HepG2 (cell line): Measurements from ENCODE around the gene TYR. TPM values are rescaled to one million over a fixed set of nuclear protein-coding genes. Genes with fewer than 3 reads are reported as not detected.

Source experiments
- ATAC-seq: fragments of 200-7000 bp; cut with Tn5 transposase; 3 replicates; pipeline ENCODE4 v1.9.1; 2020; ENCODE audit warnings: mild to moderate bottlenecking, moderate library complexity
- BruUV-seq: library from RNA; stranded (reverse); fragments of 400-500 nt; replicated peaks from 2 replicates; lab custom pipeline; 2021; lab: Mats Ljungman, UMichigan
- CTCF ChIA-PET: fragments of 300-600 bp; formaldehyde crosslinking; extraction: SDS; loops from one replicate; lab custom pipeline; 2021; ENCODE audit warnings: low total read pairs, inconsistent platforms, low intra/inter-chr PET ratio; lab: Yijun Ruan, JAX
- POLR2A ChIA-PET: fragments of 350-600 bp; sonication (Branson Sonifier 250); formaldehyde crosslinking; loops from one replicate; lab custom pipeline; 2020; ENCODE audit warnings: antibody characterized with exemption, inconsistent platforms; lab: Yijun Ruan, JAX
- DNase-seq: peaks from one replicate; pipeline ENCODE4 v3.0.0-alpha.2; 2015; ENCODE audit warnings: low spot score
- FAIRE-seq: peaks from 3 replicates; lab custom pipeline; 2011; peaks lifted over from hg19 to GRCh38; lab: Jason Lieb, UNC
- H2AFZ ChIP-seq: one replicate; pipeline ENCODE4 v1.6.1; 2011; ENCODE audit warnings: low read length, inconsistent platforms
- H3K27ac ChIP-seq: fragments of 300-600 bp; 3 replicates; pipeline ENCODE4 v1.8.0; 2011; ENCODE audit warnings: mixed run types, mild to moderate bottlenecking, mixed read lengths, low read length, inconsistent platforms; ENCODE audit not compliant: insufficient read depth; ENCODE audit errors: extremely low read length
- H3K27me3 ChIP-seq, 2 experiments: fragments of 200-600 bp in 1 of 2; 2 replicates in 1 of 2; 3 replicates in 1 of 2; pipeline versions ENCODE4 v1.6.0 to v1.8.0; 2011; ENCODE audit warnings: low read length in 2 of 2, mild to moderate bottlenecking in 2 of 2, moderate library complexity in 2 of 2, inconsistent platforms in 1 of 2; ENCODE audit not compliant: insufficient read depth in 2 of 2, control insufficient read depth in 1 of 2
- H3K36me3 ChIP-seq, 2 experiments: fragments of 200-600 bp in 1 of 2; replicated peaks in 1 of 2; 2 replicates in 1 of 2; 3 replicates in 1 of 2; pipeline versions ENCODE4 v1.5.1 to v1.8.0; 2011; ENCODE audit warnings: low read length in 2 of 2, inconsistent platforms in 1 of 2; ENCODE audit not compliant: insufficient read depth in 2 of 2, control insufficient read depth in 1 of 2
- H3K4me1 ChIP-seq: 2 replicates; pipeline ENCODE4 v1.5.1; 2012; ENCODE audit warnings: low read length, inconsistent platforms; ENCODE audit not compliant: insufficient read depth
- H3K4me2 ChIP-seq: 2 replicates; pipeline ENCODE4 v1.6.0; 2011; ENCODE audit warnings: low read depth, low read length, inconsistent platforms
- H3K4me3 ChIP-seq, 3 experiments: fragments of 200-600 bp in 1 of 3; sonication (generic), shearing (Covaris generic) in 1 of 3; replicated peaks in 1 of 3; 2 replicates each; pipeline ENCODE4 v1.5.1; 2011 to 2016; ENCODE audit warnings: low read length in 3 of 3, inconsistent platforms in 2 of 3, low read depth in 2 of 3, mild to moderate bottlenecking in 2 of 3, control low read depth in 1 of 3, mixed read lengths in 1 of 3; ENCODE audit not compliant: insufficient read depth in 1 of 3
- H3K79me2 ChIP-seq: one replicate; pipeline ENCODE4 v1.6.1; 2011; ENCODE audit warnings: low read length, inconsistent platforms; ENCODE audit not compliant: insufficient read depth
- H3K9ac ChIP-seq: 2 replicates; pipeline ENCODE4 v1.6.0; 2011; ENCODE audit warnings: mild to moderate bottlenecking, low read depth, low read length, inconsistent platforms; ENCODE audit not compliant: insufficient read depth
- H3K9me3 ChIP-seq: 2 replicates; pipeline ENCODE4 v1.5.1; 2012; ENCODE audit warnings: mild to moderate bottlenecking, low read length
- H4K20me1 ChIP-seq: 2 replicates; pipeline ENCODE4 v1.6.0; 2011; ENCODE audit warnings: inconsistent platforms, mild to moderate bottlenecking, low read length, moderate library complexity; ENCODE audit not compliant: insufficient read depth
- CEBPZ ChIP-seq: IDR thresholded peaks from 2 replicates; pipeline ENCODE4 v1.6.1; 2012; ENCODE audit warnings: low read length, improper control_type of control experiment
- FOXO1 ChIP-seq: sonication (generic); formaldehyde crosslinking; IDR thresholded peaks from 2 replicates; pipeline ENCODE4 v1.4.0; 2020; ENCODE audit warnings: missing genetic modification reagents
- HOXA3 ChIP-seq: sonication (generic); formaldehyde crosslinking; IDR thresholded peaks from 2 replicates; pipeline ENCODE4 v1.5.0; 2020; ENCODE audit warnings: missing genetic modification reagents
- NFE2L1 ChIP-seq: sonication (generic); formaldehyde crosslinking; IDR thresholded peaks from 2 replicates; pipeline ENCODE4 v1.4.0; 2020; ENCODE audit warnings: missing genetic modification reagents, mild to moderate bottlenecking, borderline replicate concordance
- PLSCR1 ChIP-seq: sonication (generic); formaldehyde crosslinking; IDR thresholded peaks from 2 replicates; pipeline ENCODE4 v1.5.0; 2020; ENCODE audit warnings: missing genetic modification reagents, mild to moderate bottlenecking, borderline replicate concordance
- POLR2AphosphoS5 ChIP-seq: IDR thresholded peaks from 2 replicates; pipeline ENCODE4 v1.6.1; 2012; ENCODE audit warnings: low read depth, low read length
- SOX6 ChIP-seq, 2 experiments: fragments of 450-650 bp in 1 of 2; sonication (generic) in 1 of 2; formaldehyde crosslinking in 1 of 2; IDR thresholded peaks; 2 replicates each; pipeline versions ENCODE4 v1.4.0 to v1.6.1; 2017 to 2020; ENCODE audit warnings: antibody characterized with exemption in 1 of 2, mild to moderate bottlenecking in 1 of 2, missing genetic modification reagents in 1 of 2
- SP4 ChIP-seq: sonication (generic); formaldehyde crosslinking; IDR thresholded peaks from 2 replicates; pipeline ENCODE4 v1.8.1; 2023; ENCODE audit warnings: mild to moderate bottlenecking, missing genetic modification reagents
- TMF1 ChIP-seq: sonication (generic); formaldehyde crosslinking; IDR thresholded peaks from 2 replicates; pipeline ENCODE4 v1.8.1; 2022; ENCODE audit warnings: low read depth, missing genetic modification reagents
- ZBTB26 ChIP-seq: IDR thresholded peaks from 2 replicates; pipeline ENCODE4 v1.6.1; 2016; ENCODE audit warnings: missing compliant biosample characterization, missing genetic modification reagents, borderline replicate concordance
- ZBTB43 ChIP-seq: sonication (generic); formaldehyde crosslinking; conservative IDR thresholded peaks from 2 replicates; pipeline ENCODE4 v1.4.0; 2020; ENCODE audit warnings: missing genetic modification reagents
- ZNF12 ChIP-seq: sonication (generic); formaldehyde crosslinking; IDR thresholded peaks from 2 replicates; pipeline ENCODE4 v1.5.0; 2020; ENCODE audit warnings: missing genetic modification reagents
- ZNF326 ChIP-seq: sonication (generic); formaldehyde crosslinking; IDR thresholded peaks from 2 replicates; pipeline ENCODE4 v1.4.0; 2020; ENCODE audit warnings: missing genetic modification reagents, borderline replicate concordance
- ZNF337 ChIP-seq: sonication (generic); formaldehyde crosslinking; IDR thresholded peaks from 2 replicates; pipeline ENCODE4 v1.5.1; 2020; ENCODE audit warnings: missing genetic modification reagents, low read depth, mild to moderate bottlenecking, borderline replicate concordance
- ZNF597 ChIP-seq: sonication (generic); formaldehyde crosslinking; IDR thresholded peaks from 2 replicates; pipeline ENCODE4 v1.5.0; 2020; ENCODE audit warnings: missing genetic modification reagents
- ZNF614 ChIP-seq: IDR thresholded peaks from 2 replicates; pipeline ENCODE4 v1.6.1; 2018; ENCODE audit warnings: missing biosample characterization, missing genetic modification reagents, inconsistent platforms, borderline replicate concordance
- WGBS: methylation state at CpG from one replicate; pipeline ENCODE4 v1.1.6; 2017; ENCODE audit warnings: low lambda C conversion rate; 5-methylcytosine and 5-hydroxymethylcytosine counted together
- in situ Hi-C: cut with HindIII; loops from 2 replicates; pipeline ENCODE4 v1.10.0; 2017; ENCODE audit warnings: low pct_unique_long_range_greater_than_20kb; ENCODE audit not compliant: extremely low pct_ligation_motif_present
- intact Hi-C: fragments of 100-400 bp; cut with micrococcal nuclease; formaldehyde crosslinking; loops from one replicate; pipeline ENCODE4 v1.10.0; 2022; ENCODE audit not compliant: unreplicated experiment
- polyA plus RNA-seq, 8 experiments: library from polyadenylated mRNA; depleted of rRNA in 3 of 8; stranded (reverse) in 7 of 8; unstranded in 1 of 8; fragments of >200 nt; fragmentation: Illumina TruSeq in 4 of 8; extraction: Trizol in 4 of 8; gene quantifications; 2 replicates each; pipeline versions ENCODE4 v1.2.1 to v1.2.3, GENCODE V29; 2011 to 2016; ENCODE audit warnings: low read depth in 4 of 8, missing spikeins in 1 of 8, mixed read lengths in 1 of 8; ENCODE audit not compliant: insufficient read depth in 1 of 8
- total RNA-seq, 5 experiments: library from RNA; depleted of rRNA; stranded (reverse); fragments of >200 nt; fragmentation: Illumina TruSeq; extraction: Trizol; gene quantifications; 2 replicates each; pipeline ENCODE4 v1.2.3, GENCODE V29; 2016; ENCODE audit warnings: low read depth in 1 of 5

Gene TYR
- total and polyA plus RNA-seq, 2 of the 13 experiments (the other 11 are each of a cell fraction or from before 2014, with no cell fraction given), result not detected

GRCh38 chr11:89163686-89164085 is 14.0 kb upstream of the TYR start:
- Histone ChIP-seq H3K27me3 (no peaks in the 10 kb centered on the region), H3K36me3 (no peaks in the 10 kb centered on the region), H3K79me2 (no peaks in the 10 kb centered on the region), H3K4me2 (no peak overlapping the region), H3K9ac (no peak overlapping the region), H2AFZ (no peak overlapping the region), H3K9me3 (no peaks in the 10 kb centered on the region), H3K27ac (no peak overlapping the region), H3K4me3 (no peak overlapping the region), H3K4me1 (no peaks in the 10 kb centered on the region), H4K20me1 (no peaks in the 10 kb centered on the region)
- ChIA-PET CTCF (no interaction called here), POLR2A (no interaction called here)
- no peak for TF ChIP-seq ZBTB26 (CRISPR knock-in tag)
- TF ChIP-seq NFE2L1 (CRISPR knock-in tag), result no peak
- no peak for TF ChIP-seq FOXO1 (CRISPR knock-in tag)
- no peak for TF ChIP-seq SOX6 (IDR thresholded peaks at IDR 0.05)
- TF ChIP-seq SOX6 (CRISPR knock-in tag; IDR thresholded peaks at IDR 0.05), result no peak
- TF ChIP-seq SP4, result no peak
- no peak for TF ChIP-seq TMF1 (CRISPR knock-in tag)
- no peak for TF ChIP-seq ZNF597 (CRISPR knock-in tag)
- no peak for TF ChIP-seq ZNF12
- no peak for TF ChIP-seq CEBPZ
- no peak for TF ChIP-seq ZNF326
- no peak for TF ChIP-seq ZNF337 (CRISPR knock-in tag)
- TF ChIP-seq HOXA3 (CRISPR knock-in tag), result no peak
- no peak for TF ChIP-seq PLSCR1
- TF ChIP-seq ZBTB43 (CRISPR knock-in tag), result no peak
- no peak for TF ChIP-seq ZNF614 (CRISPR knock-in tag)
- no peak for TF ChIP-seq POLR2AphosphoS5
- BruUV-seq, result no TSS peak
- WGBS, result 1% methylated on average over 3 of the region's 3 CpGs
- FAIRE-seq (no peak), DNase-seq (no peak), ATAC-seq (no peak)
- in situ Hi-C loops (no loop called here), intact Hi-C loops (loop anchor here (10.0 kb wide), 1 partner anchor 61 kb away; no protein-coding TSS in a partner anchor)
